Hypothalamus (tissue), 51 donors: ENCODE measurements around the gene KCNE3.

Source experiments
- DNase-seq, 51 donors: peaks; one replicate each; lab custom pipeline; 2025; lab: John Stamatoyannopoulos, UW

The KCNE3 gene, protein sequence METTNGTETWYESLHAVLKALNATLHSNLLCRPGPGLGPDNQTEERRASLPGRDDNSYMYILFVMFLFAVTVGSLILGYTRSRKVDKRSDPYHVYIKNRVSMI

DNA sequence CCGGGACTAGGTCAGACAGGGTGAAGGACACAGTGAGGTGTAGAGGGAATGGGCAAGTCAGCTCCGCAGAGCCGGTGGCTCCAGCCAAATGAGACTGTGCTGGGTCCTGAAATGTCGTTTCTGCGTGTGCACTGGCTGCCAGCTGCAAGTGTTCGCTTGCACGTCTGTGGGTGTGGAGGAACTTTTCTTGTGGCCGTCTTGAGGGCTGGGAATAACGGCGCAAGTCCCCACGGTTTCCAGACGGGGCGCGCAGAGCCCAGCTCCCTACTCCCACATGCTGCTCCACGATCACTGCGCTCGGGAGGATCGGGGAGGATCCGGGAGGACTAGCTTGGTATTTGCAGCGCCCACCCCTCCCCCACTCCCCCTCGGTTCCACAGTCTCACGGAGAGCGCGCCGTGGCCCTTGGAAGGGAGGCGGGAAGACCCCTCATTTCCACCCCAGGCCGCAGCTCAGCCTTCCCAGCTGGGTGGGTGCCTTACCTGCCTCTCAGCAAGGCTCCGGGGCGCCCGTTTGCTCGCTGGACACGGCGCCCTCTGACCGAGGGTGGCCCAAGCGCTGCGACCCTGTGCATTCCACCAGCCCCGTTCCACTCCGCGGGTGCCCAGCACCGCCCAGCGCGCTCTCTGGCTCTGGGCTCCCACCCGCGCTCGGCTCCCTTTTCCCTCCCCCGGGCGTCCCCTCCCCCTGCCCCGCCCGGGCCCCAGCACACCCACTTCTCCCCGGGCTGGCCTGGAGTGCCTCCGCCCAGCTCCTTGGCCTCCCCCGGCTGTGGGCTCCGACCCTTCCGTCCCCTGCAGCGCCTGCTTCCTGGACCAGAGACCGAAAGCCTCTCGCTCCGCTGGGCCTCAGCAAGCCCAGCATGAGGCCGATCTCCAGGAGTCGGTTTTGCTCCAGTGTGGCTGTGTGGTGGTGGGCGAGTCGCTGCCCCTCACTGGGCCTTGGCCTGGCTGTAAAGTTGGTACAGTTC lies at the start of gene KCNE3:
KCNE3 (minus strand) TSS at position 634 of the 970 bp plus-strand sequence. CDS start 9,986 bp downstream, outside the sequence.
- DNase-seq = peak in 3 of 51 donors; percentile 10 to 17 (median 14)

DNA sequence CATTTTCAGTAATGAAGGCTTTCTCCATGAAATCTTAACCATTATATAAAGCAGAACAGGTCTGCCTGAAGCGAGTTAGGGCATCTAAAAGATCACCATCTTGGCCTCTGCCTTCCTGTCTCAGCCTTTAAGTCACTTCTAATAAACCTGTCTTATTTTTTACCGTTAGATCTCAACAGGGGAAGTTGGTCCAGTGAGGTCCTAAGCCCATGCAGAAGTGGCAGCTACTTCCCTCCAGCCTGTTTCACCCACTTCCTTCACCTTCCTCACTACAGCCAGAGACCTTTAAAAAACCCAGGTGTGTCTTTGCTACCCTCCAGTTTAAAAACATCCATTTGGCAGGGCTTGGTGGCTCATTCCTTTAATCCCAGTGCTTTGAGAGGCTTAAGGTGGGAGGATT lies 40.2 kb upstream of the KCNE3 start:
- DNase-seq = no peak

DNA sequence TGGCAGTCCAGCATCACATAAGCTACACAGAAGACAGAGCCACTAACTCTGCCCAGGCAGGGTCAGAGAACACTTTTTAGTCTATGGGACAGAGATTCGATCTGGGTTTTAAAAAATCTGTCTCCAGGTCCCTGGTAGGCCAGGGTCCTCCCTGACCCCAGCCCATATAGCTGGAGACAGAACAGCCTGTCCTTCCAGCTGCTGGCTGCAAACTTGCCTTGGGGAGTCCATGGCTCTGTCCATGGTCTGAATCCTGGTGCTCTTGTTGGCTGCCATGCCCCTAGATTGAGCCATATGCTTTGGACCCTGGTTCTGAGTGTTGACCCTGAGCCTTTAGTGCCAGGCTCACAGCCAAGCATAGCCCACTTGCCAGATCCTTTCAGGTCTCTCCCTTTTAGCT lies 39.5 kb upstream of the KCNE3 start:
- no peak for DNase-seq

DNA sequence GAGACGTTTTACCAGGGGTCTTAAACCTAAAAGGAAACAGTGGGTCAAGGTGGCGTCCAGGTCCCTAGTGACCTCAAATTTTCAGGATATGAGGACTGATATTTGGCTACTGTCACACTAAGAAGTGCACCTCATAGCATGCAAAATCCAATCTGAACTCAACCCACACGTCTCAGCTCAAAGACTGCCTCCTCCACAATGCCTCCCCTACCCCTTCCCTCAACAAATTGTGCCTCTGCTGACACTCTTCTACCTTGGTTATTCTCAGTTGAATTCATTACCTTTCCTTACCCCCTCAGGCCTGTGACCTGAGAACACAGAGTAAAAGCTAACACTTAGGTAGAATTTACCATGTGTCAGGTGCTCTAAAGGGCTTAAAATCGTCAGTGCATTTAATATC lies 38.6 kb upstream of the KCNE3 start:
- DNase-seq = no peak

DNA sequence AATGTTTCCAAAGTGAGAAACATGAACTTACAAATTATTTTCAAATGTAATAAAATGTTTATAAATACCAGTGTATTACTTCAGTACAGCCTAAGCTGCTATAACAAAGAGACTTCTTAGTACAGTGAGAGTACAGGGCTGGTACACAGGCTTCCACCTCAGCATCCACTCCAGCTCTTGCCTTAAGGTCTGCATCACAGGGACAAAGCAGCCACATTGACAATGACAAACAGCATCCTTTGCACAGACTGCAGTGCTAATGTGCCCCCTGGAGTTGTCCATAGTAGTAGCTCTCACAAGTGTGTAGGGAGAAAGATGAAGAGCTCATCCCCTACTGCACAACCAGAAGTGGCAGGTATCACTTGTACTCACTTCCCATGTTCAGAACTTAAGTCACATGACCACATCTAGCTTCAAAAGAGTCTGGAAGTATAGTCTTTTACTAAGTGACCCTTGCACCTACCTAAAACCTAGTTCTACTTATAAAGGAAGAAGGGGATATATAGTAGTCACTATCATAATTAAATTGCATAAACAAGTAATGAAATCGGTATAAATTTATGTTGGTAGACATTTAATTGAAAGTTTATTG lies 36.8 kb upstream of the KCNE3 start:
- DNase-seq = no peak

DNA sequence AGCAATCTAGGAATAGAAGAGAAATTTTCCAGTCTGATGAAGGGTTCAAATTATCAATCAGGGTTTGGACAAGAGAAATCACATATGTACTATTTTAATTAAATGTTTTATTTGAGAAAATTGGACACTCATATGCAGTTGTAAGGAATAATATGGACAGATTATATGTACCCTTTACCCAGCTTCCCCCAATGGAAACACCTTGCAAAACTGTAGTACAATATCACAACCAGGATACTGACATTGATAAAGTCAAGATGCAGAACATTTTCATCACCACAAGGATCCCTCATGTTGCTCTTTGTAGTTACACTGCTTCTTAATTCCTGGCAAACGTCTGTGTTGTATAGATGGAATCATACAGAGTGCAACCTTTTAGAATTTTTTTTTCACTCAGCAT lies 27.6 kb upstream of the KCNE3 start:
- no peak for DNase-seq

DNA sequence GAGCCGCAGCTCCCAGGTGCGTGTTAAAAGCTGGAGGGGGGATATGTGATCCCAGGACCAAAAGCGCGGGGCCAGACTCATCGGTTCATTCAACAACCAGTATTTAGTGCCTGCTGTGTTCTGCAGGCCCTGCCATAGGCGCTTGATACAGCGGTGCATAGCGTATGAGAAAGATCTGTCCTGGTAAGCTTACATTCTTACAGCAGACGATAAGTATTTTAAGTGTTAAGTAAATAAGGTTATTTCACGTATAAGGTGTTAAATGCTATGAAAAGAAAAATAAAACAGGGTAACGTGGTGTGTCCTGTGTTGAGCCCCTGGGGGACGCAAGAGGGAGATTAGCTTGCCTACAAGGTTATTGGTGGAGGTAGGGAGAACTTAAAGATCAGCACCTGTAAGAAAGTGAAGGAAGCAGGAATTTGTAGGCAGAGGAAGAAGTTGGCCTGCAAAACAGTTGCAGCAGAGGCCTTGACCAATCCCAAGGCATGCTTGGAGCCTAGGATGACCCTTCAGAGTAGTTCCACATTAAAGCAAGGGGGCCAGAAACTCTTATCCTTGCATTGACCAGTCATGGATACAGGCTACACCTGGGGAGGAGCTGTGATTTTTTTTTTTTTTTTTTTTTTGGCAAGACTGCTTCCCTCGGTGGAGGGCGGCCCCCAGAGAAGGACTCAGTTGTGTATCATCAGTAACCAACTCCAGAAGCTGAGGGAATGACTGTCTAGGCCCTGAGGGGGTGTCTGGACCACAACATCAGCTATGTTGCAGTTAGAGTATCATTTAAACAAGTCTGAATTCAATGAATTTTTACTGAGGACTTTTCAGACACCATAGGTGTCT lies 26.7 kb upstream of the KCNE3 start:
- DNase-seq = peak in 1 of 51 donors; percentile 17

DNA sequence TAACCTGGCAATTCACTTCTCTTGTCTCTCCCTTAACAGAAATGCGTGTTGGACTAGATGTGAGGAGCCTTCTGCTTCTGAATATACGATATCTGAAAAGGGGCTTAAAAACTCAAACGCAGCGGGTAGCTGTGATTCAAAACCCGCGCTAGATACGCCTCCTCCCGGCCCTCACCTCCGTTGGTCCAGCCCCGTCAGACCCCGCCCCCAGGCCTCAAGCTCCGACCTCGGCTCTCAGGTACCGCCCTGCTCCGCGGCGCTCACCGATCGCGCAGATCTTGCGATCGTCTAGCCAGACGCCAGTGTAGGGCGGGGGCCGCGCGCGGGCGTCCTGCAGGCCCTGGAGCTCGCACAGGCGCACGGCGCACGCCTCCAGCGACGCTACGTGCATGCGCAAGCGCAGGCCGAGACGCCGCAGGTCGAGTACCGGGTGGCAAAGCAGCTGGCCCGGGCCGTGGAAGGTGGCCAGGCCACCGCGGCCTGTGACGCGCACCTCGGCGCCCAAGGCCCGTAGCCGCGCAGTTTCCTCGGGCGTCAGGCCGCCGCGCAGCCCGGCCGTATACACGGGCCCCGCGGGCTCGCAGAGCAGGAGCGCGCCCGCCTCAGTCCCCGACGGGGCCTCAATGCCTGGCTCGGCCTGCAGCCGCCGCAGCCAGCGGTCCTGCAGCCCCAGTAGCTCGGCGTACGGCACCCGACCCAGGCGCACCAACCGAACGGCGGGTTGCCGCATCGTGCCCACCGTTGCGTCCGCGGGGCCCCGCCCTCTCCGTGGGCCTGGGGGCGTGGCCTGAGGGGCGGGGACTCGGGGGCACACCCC lies 25.8 kb upstream of the KCNE3 start, which contains the start of gene LIPT2:
LIPT2 (minus strand) TSS at position 751 of the 817 bp plus-strand sequence; CDS start at position 730, 21 bp downstream.
- peak; percentile 11 to 95 (median 84) for DNase-seq

DNA sequence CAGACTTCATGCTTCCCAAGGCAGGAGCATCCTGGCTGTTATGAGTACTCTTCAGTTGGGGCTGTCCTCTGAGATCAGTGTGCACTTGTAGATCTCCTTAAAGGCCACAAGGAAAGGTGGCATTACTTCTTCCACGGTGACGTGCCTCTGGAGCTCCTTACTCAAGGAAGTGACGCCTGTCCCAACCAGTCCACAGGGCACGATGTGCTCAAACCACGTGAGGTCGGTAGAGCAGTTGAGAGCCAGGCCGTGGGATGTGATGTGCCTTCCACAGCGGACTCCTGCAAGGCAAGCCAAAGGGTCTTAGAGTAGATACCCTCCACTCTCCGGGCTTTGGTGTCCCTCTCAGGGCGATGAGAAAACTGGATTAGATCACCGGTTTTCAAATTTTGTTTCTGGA lies 24.7 kb upstream of the KCNE3 start:
- DNase-seq = no peak

DNA sequence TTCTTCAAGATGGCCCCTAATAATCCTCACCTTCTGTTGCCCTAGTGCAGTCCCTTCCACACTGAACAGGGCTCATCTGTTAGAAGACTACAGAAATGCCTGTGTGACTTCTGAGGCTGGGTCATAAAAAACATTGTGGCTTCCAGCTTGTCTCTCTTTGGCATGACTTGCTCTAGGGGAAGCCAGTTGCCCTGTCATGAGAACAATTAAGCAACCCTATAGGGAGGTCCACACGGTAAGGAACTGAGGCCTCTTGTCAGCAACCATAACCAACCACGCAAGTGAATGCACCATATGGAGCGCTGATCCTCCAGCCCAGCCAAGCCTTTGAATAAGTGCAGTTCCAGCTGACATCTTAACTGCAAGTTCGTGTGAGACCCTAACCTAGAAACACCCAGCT lies 23.6 kb upstream of the KCNE3 start:
- DNase-seq = no peak

DNA sequence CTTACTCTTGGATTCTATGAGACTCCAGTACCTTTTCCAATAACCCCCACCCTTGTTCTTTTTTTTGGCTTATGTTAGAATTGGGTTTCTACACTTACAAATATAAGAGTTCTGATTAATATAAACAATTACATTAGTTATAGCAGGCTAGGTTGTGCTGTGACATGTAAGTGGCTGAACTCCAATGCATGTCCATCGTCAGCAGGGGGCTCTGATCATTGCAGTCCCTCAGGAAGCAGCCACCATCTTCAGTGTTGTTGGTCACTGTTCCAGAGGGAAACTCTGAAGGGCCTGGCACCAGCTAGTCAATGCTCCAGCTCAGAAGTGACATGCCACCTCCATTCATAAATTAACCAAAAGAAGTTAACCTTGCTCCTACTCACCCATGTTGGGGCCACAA lies 20.5 kb upstream of the KCNE3 start:
- DNase-seq = no peak

DNA sequence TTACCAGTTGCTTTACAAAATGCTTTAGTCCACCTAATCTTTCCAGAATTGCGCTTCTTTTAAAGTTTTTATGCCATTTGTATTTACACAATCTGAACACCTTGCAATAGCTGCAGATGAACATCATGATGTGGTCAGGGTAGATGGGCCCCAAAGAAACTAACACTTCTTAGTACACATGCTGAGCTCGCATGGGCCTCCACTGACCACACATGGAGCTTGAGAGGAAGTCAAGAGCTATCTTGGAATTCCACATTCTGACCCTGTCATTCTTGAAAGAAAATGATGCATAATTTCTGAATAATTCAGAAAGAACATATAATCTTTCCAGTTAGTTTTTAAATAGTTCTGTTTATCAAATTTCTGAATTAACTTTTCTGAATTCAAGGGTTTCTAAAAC lies 18.5 kb upstream of the KCNE3 start:
- DNase-seq = no peak

DNA sequence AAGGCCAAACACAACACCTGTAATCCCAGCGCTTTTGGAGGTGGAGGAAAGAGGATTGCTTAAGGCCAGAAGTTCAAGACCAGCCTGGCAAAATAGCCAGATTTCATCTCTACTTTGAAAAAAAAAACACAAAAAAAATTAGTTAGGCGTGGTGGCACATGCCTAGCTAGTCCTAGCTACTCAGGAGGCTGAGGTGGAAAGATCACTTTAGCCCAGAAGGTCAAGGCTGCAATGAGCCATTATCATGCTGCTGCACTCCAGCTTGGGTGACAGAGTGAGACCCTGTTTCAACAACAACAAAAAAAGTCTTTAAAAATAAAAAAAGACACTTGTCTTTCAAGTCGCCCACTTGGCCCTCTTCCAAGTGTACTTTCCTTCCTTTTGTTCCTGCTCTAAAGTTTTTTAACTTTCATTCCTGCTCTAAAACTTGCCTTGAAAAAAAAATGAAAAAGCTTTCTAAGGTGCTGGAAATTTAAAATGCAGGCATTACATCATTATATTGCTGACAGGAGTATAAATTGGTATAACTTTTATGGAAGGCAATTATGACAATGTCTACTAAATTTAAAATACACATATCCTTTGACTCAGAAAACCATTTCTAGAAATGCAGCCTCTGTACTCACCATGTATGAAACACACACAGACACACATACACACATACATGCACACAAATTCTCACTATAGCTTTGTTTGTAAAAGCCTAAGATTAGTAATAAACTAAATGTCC lies 13.5 kb upstream of the KCNE3 start:
- DNase-seq = no peak

DNA sequence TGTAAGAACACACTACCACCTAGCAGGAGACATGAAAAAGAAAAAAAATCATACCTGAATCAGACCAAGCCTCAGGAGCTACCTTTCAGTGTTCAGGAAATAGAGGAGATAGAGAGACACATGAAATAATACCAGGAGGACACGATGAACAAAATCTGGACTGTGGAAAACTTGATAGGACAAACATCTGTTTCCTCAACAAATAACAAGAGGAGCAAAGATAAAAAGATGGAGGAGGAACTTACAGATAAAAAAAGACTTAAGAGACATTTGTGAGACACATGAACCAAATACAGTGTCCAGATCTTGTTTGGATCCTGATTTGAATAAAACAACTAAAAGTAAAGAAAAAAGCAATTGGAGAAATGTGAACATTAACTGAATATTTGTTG lies 12.4 kb upstream of the KCNE3 start:
- no peak for DNase-seq

DNA sequence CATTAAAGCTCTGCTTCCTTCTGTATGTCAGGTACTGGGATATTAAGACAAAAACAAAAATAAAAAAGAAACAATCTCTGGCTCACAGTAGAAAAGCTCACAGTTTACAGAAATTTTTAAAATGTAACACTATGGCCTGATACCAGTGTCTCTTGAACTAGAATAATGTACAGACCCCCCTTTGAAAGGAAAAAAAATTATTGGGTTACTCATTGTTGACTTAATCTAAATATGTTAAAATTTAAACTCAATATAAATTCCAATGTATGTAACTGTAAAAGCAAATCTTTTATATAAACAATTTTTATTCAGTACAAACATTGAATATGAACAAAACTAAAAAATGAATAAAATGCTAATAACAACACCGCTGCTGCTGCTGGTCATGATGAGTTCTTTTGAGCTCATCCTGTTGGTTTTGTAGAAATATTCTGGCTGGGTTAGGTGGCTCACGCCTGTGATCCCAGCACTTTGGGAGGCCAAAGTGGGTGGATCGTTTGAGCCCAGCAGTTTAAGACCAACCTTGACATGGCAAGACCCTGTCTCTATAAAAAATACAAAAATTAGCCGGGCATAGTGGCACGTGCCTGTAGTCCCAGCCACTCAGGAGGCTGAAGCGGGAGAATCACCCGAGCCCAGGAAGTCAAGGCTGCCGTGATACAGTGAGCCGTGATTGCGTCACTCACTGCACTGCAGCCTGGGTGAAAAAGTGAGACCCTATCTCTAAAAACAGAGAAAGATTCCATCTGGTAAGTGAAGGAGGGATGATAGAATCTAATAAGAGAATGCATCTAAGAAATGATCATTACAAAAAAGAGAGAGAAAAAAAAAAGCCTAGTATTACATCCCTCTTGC lies 11.8 kb upstream of the KCNE3 start:
- DNase-seq = no peak

DNA sequence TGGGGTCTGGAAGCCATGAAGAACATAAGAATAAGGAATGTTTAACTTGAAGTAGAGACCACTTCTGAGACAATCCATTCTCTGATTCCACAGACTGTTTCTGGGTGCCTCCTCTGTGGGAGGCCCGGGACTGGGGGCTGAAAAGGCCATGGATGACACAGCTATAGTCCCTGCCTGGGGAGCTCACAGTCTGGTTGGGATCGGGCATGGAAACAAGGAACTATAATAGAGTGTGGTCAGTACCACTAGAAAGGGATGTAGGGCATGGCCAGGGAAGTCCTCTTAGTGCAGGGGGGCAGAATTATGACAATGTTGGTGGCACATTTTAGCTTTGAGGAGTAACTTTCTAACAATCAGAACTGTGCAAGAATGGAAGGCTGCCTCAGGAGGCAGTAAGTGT lies 9.2 kb upstream of the KCNE3 start:
- no peak for DNase-seq

DNA sequence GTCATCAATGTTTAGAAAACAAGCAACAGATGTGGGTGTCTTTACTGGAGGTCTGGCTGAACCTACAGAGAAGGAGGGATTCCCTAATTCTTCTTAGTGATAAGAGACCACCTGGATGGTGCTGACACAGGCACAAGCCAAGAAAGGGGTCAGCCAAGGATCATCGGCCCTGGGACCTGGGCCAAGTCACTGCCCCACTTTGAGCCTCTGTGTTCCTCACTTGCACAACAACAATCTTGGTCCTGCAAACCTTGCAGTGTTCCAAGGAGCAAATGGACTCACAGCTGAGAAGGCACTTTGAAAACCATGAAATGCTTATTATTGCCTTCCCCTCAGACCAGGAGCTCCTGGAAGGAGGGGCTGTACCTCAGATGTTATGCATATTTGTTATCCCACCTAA lies 7.0 kb upstream of the KCNE3 start:
- no peak for DNase-seq
